Skeletal muscle satellite cell (primary cell): Measurements from ENCODE around the gene RDH8.

Experiments used
- H3K27me3 ChIP-seq: 2 replicates; pipeline ENCODE4 v1.7.0; 2013; ENCODE audit warnings: low read length; ENCODE audit not compliant: control insufficient read depth, insufficient read depth
- H3K36me3 ChIP-seq: 2 replicates; pipeline ENCODE4 v1.7.0; 2013; ENCODE audit warnings: mild to moderate bottlenecking, control low read depth, low read length; ENCODE audit not compliant: insufficient read depth
- H3K4me1 ChIP-seq: 2 replicates; pipeline ENCODE4 v1.7.0; 2013; ENCODE audit warnings: low read length; ENCODE audit not compliant: control insufficient read depth, insufficient read depth
- H3K4me2 ChIP-seq: 2 replicates; pipeline ENCODE4 v1.7.0; 2013; ENCODE audit warnings: mild to moderate bottlenecking, low read length
- H3K4me3 ChIP-seq: 2 replicates; pipeline ENCODE4 v1.7.0; 2013; ENCODE audit warnings: low read length
- H3K9ac ChIP-seq: 2 replicates; pipeline ENCODE4 v1.7.0; 2013; ENCODE audit warnings: mild to moderate bottlenecking, low read depth, low read length, moderate library complexity
- H3K9me3 ChIP-seq: replicated peaks from 2 replicates; pipeline ENCODE4 v1.7.0; 2013; ENCODE audit warnings: mild to moderate bottlenecking, control low read depth, low read length

The RDH8 gene

DNA sequence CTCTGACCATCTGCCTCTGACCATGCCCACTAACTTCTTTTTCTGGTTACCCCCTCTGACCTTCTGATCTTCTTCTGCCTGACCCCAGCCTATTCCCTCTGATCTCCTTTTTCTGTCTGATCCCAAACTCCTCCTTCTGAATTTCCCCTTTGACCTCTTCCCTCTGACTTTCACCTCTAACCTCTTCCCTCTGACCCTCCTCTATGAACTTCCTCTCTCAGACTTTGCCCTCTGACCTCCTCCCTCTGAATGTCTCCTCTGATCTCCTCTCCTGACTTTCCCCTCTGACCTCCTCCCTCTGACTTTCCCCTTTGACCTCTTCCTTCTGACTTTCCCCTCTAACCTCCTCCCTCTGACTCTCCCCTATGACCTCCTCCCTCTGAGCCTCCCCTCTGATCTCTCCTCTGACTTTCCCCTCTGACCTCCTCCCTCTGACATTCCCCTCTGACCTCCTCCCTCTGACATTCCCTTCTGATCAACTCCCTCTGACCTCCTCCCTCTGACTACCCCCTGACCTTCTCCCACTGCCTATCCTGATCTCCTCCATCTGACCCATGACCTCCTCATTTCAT, 6.4 kb upstream of the RDH8 start:
- Histone ChIP-seq H3K36me3 (no peaks in the 10 kb centered on the region), H3K9ac (no peak overlapping the region), H3K27me3 (peaks cover 11% of the 10 kb centered on the region)

DNA sequence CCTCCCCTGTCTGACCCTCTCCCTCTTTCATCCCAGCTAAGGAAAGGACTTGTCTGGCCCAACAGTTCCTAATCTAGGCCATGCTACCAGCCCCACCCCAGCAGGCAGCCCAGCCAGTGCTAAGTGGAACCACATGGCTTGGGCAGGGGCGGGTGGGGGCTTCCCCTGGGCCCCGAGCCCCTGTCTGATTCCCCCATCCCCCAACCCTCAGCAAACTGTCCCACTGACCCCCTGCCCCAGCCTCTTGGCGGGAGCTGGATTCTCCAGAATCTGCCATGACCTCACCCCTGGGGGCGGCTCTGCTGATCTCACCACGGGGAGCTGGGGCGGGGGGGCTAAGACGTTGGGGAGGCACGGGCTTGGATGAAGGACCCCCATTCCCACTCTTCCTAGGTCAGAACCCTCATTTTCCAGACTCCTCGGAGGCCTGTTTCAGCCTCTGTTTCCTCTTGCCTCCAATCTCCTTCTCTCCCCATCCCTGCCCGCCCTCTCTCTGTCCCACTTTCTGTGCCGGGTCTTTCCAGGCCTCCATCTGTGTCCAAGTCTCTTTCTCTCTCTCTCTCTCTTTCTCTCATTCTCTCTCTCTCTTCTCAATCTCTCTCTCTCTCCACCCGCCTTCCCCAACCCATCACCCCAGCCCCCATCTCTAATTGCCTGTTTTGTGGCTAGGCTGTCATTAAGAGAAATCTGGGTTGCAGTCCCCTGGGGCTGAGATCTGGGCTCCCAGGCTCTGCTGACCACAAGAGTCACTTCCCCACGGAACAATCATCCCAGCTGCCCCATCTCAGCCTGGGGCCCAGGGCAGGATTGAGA, 5.7 kb upstream of the RDH8 start:
- no peak overlapping the region for H3K4me2 ChIP-seq
- peaks cover 18% of the 10 kb centered on the region for H3K27me3 ChIP-seq
- peak overlapping the region; percentile 15 for H3K9ac ChIP-seq
- H3K36me3 ChIP-seq: no peaks in the 10 kb centered on the region
- H3K4me3 ChIP-seq: no peak overlapping the region
- peaks cover 29% of the 10 kb centered on the region for H3K4me1 ChIP-seq
- H3K9me3 ChIP-seq: no peaks in the 10 kb centered on the region

More for the DNA sequence above, 6.4 kb upstream of the RDH8 start:
- Histone ChIP-seq H3K4me1 (peaks cover 29% of the 10 kb centered on the region), H3K9me3 (no peaks in the 10 kb centered on the region), H3K4me3 (no peak overlapping the region), H3K4me2 (no peak overlapping the region)

DNA sequence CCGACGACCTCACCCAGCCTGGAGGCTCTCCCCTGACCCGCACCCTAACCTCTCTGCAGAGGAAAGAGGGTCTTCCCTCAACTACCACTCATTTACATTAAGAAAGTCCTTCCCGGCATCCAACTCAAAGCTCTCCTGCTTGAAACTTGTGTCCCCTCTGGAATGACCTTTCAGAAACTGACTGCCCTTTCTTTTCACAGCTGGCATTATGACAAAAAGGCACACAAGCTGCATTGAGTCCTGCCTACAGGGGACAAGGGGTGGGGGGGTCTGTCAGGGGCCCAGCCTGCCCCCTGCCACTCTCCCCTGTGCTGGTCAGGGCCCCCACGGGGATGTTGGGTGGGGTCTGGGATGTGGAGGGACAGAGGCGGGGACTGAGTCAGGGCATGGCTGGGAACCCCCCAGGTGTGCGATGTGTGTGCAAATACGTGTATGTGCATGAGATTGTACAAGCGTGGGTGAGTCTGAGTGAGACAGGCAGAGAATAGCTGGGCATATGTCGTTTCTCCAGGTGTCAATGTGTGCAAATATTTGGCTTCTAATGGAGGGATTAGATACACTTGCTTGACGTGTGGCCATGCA, 5.0 kb upstream of the RDH8 start:
- Histone ChIP-seq H3K27me3 (peaks cover 23% of the 10 kb centered on the region), H3K9ac (peak overlapping the region; percentile 15), H3K4me1 (peaks cover 29% of the 10 kb centered on the region), H3K4me2 (no peak overlapping the region), H3K36me3 (no peaks in the 10 kb centered on the region), H3K4me3 (no peak overlapping the region), H3K9me3 (no peaks in the 10 kb centered on the region)

DNA sequence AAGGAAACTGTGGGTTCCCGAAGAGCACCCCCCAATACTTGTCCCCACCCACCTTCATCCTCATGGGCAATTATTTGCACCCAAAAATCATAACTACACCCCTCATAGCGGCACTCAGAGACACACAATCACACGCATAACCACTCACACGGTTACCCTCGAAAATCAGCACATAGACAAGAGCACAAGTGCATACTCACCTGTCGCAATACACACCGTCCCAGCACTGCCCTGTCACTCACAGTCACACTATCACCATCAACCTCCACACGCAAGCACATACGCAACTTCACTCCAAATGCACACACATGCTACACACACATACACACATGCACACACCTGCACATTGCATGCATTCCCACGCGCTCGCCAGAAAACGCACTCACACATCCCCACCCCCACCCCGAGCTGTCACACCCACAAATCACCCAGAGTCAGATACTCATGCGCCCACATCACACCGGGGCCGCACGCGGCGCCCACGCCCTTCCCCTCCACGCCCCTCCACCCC, 3.5 kb upstream of the RDH8 start:
- peak overlapping the region; percentile 63 for H3K4me3 ChIP-seq
- no peaks in the 10 kb centered on the region for H3K36me3 ChIP-seq
- no peaks in the 10 kb centered on the region for H3K9me3 ChIP-seq
- peaks cover 29% of the 10 kb centered on the region for H3K4me1 ChIP-seq
- H3K27me3 ChIP-seq: peaks cover 37% of the 10 kb centered on the region
- H3K4me2 ChIP-seq: peak overlapping the region; percentile 76
- H3K9ac ChIP-seq: peak overlapping the region; percentile 50

DNA sequence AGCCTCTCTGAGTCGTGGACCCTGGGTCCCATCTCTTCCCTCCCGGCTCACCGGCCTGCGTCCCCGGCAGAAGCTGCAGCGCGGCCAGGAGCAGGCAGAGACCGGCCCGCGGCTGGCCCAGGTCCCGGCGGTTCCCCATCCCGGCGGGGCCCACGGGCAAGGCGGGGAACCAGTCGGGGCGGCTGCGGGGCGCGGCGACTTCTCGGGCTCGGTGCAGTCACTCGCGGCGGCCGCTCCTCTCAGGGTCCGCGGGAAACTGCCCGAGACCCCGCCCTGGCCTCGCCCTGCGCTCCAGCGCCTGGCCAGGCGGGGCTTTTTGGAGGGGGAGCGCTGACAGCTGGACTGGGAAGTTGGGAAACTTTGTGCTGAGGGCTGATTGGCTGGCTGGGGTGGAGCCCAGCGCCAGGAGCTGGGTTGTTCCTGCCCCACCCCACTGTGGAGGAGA, 3.0 kb upstream of the RDH8 start, which contains the start of gene COL5A3:
Gene COL5A3 (minus strand): TSS at position 258 of the 445 bp plus-strand sequence. CDS start 119 bp downstream, at position 139.
- Histone ChIP-seq H3K4me3 (peak within 1 kb of the TSS; percentile 63), H3K9me3 (no peaks in the 10 kb centered on the region), H3K27me3 (peaks cover 39% of the 10 kb centered on the region), H3K4me2 (peak within 1 kb of the TSS; percentile 76), H3K4me1 (peaks cover 29% of the 10 kb centered on the region), H3K36me3 (no peaks in the 10 kb centered on the region), H3K9ac (peak within 1 kb of the TSS; percentile 50)

DNA sequence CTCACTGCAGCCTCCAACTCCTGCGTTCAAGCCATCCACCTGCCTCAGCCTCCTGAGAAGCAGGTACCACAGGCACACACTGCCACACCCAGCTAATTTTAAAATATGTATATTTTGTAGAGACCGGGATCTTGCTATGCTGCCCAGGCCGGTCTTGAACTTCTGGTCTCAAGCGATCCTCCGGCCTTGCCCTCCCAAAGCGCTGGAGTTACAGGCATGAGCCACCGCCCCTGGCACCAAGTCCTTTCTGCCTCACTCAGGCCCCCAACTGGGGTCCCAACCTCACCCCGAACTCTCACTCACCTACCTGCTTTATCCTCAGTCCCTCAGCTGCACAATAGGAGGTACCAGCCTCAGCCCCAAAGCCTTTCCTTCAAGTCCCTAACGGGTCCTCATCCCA, 2.3 kb upstream of the RDH8 start:
- Histone ChIP-seq H3K4me1 (peaks cover 28% of the 10 kb centered on the region), H3K9ac (no peak overlapping the region), H3K9me3 (no peaks in the 10 kb centered on the region), H3K36me3 (no peaks in the 10 kb centered on the region), H3K27me3 (peaks cover 39% of the 10 kb centered on the region), H3K4me3 (no peak overlapping the region), H3K4me2 (no peak overlapping the region)

DNA sequence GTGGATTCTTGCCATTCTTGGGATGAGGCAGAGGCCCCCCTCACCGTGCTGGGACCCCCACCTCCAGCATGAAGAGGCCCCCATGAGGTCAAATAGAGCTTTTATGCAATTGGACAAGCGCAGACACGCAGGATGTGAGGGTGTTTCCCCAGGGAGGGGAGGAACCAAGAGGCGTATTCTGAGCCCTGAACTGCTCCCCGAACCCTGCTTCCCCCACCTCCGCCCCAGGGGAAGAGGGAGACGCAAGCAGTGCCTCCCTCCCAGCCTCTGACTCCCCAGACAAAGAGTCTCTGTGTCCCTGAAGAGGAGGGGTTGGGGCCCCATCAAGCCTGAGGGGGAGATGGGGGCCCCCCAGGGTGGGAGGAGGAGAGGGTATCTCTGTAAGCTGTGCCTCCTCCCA, 1.3 kb upstream of the RDH8 start:
- Histone ChIP-seq H3K4me3 (no peak overlapping the region), H3K27me3 (peaks cover 39% of the 10 kb centered on the region), H3K4me2 (no peak overlapping the region), H3K4me1 (peaks cover 25% of the 10 kb centered on the region), H3K9me3 (no peaks in the 10 kb centered on the region), H3K9ac (no peak overlapping the region), H3K36me3 (no peaks in the 10 kb centered on the region)

DNA sequence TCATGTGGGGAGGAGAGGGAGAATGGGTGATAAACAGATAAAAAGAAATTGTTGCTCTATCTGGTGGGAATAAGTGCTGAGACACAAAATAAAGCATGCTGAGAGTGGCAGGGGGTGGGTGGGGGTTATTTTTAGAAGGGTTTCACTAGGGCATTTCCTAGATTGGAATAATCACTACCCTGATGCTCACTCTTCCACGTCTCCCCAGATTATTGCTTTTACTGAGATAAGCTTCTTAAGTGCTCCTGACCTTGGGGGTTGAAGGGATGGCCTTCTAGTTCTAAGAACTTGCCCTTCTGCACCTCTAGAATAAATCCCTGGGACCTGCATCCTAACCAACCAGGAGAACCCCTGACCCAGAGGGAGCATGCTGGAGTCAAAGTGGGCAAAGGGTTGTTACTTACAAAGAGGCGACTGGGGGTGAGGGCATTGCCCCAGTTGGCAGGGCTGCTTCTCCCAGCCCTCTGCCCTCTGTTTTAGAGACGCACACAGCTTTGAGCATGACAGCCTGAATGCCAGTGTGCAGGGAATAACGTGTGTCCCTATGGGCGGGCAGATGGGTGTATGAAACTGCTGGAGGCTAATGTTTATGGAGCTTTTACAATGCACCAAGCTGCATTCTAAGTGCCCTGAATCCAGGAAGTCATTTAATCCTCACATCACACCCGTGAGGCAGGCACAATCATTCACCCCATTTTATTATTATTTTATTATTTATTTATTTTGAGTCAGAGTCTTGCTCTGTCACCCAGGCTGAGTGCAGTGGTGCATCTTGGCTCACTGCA, 743 bp downstream of the RDH8 start:
- Histone ChIP-seq H3K4me2 (no peak overlapping the region), H3K36me3 (no peaks in the 10 kb centered on the region), H3K4me1 (peaks cover 19% of the 10 kb centered on the region), H3K4me3 (no peak overlapping the region), H3K9me3 (no peaks in the 10 kb centered on the region), H3K27me3 (peaks cover 37% of the 10 kb centered on the region), H3K9ac (no peak overlapping the region)

DNA sequence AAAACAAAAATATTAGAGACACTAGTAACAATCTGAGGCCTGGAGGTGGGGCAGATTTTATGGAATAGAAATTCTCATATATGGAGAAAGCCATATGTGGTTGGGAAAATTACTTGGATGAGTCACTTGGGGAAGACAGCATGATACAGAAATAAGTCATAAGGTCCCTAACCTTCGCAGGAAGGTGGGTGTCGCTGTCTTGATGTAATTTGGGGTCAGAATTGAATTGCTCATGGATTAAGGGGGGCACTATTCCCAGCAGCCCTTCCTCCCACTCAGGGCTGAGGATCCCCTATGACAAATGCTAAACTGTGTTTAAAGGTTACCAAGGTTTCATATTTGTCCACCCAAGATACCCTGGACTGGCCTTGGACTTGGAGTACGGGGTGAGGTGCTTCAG, 5.0 kb downstream of the RDH8 start:
- Histone ChIP-seq H3K9me3 (no peaks in the 10 kb centered on the region), H3K4me3 (no peak overlapping the region), H3K36me3 (no peaks in the 10 kb centered on the region), H3K4me1 (peaks cover 6% of the 10 kb centered on the region), H3K4me2 (no peak overlapping the region), H3K27me3 (peaks cover 19% of the 10 kb centered on the region), H3K9ac (no peak overlapping the region)

DNA sequence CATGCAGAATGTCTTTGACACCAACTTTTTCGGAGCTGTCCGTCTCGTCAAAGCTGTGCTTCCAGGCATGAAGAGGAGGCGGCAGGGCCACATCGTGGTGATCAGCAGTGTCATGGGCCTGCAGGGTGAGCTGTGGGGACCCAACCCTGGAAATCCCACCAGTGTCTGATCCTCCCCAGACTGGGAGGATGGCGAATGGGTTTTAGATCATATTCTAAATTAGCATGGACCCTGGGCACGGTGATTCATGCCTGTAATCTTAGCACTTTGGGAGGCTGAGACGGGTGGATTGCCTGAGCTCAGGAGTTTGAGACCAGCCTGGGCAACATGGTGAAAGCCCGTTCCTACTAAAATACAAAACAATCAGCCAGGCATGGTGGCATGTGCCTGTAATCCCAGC, 5.5 kb downstream of the RDH8 start:
- H3K4me1 ChIP-seq: peaks cover 6% of the 10 kb centered on the region
- no peak overlapping the region for H3K4me2 ChIP-seq
- no peak overlapping the region for H3K9ac ChIP-seq
- H3K4me3 ChIP-seq: no peak overlapping the region
- H3K36me3 ChIP-seq: no peaks in the 10 kb centered on the region
- peaks cover 14% of the 10 kb centered on the region for H3K27me3 ChIP-seq
- no peaks in the 10 kb centered on the region for H3K9me3 ChIP-seq

DNA sequence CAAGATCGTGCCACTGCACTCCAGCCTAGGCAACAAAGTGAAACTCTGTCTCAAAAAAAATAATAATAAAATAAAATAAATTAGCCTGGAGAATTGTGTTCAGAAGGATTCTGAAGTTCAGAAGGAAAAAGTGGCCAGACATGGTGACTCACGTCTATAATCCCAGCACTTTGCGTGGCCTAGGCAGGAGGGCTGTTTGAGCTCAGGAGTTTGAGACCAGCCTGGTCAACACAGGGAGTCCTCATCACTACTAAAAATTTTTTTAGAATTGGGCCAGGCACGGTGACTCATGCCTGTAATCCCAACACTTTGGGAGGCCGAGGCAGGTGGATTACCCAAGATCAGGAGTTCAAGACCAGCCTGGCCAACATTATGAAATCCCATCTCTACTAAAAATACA, 6.0 kb downstream of the RDH8 start:
- Histone ChIP-seq H3K4me1 (peaks cover 6% of the 10 kb centered on the region), H3K27me3 (peaks cover 9% of the 10 kb centered on the region), H3K9ac (no peak overlapping the region), H3K4me2 (no peak overlapping the region), H3K9me3 (no peaks in the 10 kb centered on the region), H3K36me3 (no peaks in the 10 kb centered on the region), H3K4me3 (no peak overlapping the region)
